GM12801 (cell line): Measurements from ENCODE around the gene CLSTN2.

Source experiments
- CTCF ChIP-seq: IDR thresholded peaks from one replicate; pipeline ENCODE4 v1.5.1; 2011; ENCODE audit warnings: control low read depth; ENCODE audit not compliant: insufficient read length; ENCODE audit errors: extremely low read depth

Gene CLSTN2

GRCh38 chr3:140285380-140285779 lies 350.4 kb downstream of the CLSTN2 start:
- TF ChIP-seq CTCF: no peak

GRCh38 chr3:140288595-140288994 lies 353.6 kb downstream of the CLSTN2 start:
- no peak for TF ChIP-seq CTCF

GRCh38 chr3:140290105-140290504 lies 355.1 kb downstream of the CLSTN2 start:
- TF ChIP-seq CTCF: no peak

GRCh38 chr3:140292170-140292569 lies 357.2 kb downstream of the CLSTN2 start:
- TF ChIP-seq CTCF: no peak

GRCh38 chr3:140292684-140293083 lies 357.7 kb downstream of the CLSTN2 start:
- TF ChIP-seq CTCF: no peak

GRCh38 chr3:140294058-140294457 lies 359.1 kb downstream of the CLSTN2 start:
- TF ChIP-seq CTCF: no peak

GRCh38 chr3:140296796-140297352 lies 361.9 kb downstream of the CLSTN2 start:
- no peak for TF ChIP-seq CTCF
